Measurements from ENCODE around the gene CALB2. TPM values are rescaled to one million over a fixed set of nuclear protein-coding genes. Genes with fewer than 3 reads are reported as not detected.

CALB2 gene
- total RNA-seq, 1 experiment from 2014 or later, result 1.6 TPM

DNA sequence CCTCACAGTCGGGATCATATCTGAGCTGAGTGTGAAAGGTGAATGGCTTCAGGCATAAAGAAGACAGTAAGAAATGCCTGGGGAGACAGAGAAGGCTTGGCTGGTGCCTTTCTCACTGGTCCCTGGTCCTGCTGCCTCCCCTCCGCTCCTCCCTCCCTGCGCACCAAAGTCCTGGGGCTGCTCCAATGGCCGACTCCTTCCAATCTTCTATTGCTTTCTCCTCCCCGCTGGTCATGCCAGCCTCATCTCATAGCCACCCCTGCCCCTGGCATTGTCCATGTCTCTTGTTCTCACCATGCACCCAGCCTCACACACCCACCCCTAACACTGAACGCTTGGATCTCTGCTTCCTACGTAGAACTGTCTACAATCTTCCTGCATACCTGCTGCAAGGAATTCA is 65.3 kb downstream of the CALB2 start:
- ChIA-PET POLR2A (no interaction called here), CTCF (interaction anchor here (6.4 kb wide), 1 partner anchor 11 kb away, joined by 76 read pairs; no protein-coding TSS in a partner anchor)
- Mint-ChIP-seq H3K9me3 (no peaks in the 10 kb centered on the region), H3K4me1 (peaks cover 16% of the 10 kb centered on the region), H3K4me3 (no peak overlapping the region), H3K27ac (no peak overlapping the region), H3K36me3 (no peaks in the 10 kb centered on the region), H3K27me3 (ENCODE audit: low read depth) (peaks cover 44% of the 10 kb centered on the region)
- TF ChIP-seq GABPB1 (CRISPR knock-in tag; IDR thresholded peaks at IDR 0.05), result no peak
- no peak for TF ChIP-seq HMGA2 (CRISPR knock-in tag; IDR thresholded peaks at IDR 0.05)
- TF ChIP-seq GTF2I (CRISPR knock-in tag; conservative IDR thresholded peaks at IDR 0.05), result no peak
- TF ChIP-seq ZNF396 (CRISPR knock-in tag; IDR thresholded peaks at IDR 0.05; ENCODE audit: borderline replicate concordance), result no peak
- TF ChIP-seq, protein P1, sequence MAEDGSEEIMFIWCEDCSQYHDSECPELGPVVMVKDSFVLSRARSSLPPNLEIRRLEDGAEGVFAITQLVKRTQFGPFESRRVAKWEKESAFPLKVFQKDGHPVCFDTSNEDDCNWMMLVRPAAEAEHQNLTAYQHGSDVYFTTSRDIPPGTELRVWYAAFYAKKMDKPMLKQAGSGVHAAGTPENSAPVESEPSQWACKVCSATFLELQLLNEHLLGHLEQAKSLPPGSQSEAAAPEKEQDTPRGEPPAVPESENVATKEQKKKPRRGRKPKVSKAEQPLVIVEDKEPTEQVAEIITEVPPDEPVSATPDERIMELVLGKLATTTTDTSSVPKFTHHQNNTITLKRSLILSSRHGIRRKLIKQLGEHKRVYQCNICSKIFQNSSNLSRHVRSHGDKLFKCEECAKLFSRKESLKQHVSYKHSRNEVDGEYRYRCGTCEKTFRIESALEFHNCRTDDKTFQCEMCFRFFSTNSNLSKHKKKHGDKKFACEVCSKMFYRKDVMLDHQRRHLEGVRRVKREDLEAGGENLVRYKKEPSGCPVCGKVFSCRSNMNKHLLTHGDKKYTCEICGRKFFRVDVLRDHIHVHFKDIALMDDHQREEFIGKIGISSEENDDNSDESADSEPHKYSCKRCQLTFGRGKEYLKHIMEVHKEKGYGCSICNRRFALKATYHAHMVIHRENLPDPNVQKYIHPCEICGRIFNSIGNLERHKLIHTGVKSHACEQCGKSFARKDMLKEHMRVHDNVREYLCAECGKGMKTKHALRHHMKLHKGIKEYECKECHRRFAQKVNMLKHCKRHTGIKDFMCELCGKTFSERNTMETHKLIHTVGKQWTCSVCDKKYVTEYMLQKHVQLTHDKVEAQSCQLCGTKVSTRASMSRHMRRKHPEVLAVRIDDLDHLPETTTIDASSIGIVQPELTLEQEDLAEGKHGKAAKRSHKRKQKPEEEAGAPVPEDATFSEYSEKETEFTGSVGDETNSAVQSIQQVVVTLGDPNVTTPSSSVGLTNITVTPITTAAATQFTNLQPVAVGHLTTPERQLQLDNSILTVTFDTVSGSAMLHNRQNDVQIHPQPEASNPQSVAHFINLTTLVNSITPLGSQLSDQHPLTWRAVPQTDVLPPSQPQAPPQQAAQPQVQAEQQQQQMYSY (CRISPR knock-in tag; IDR thresholded peaks at IDR 0.05), result no peak
- no peak for TF ChIP-seq IRF2 (CRISPR knock-in tag; IDR thresholded peaks at IDR 0.05; ENCODE audit: borderline replicate concordance, low read depth)
- no peak for TF ChIP-seq ZNF281 (CRISPR knock-in tag; IDR thresholded peaks at IDR 0.05)
- no peak for TF ChIP-seq SMAD4 (CRISPR knock-in tag; IDR thresholded peaks at IDR 0.05)
- no peak for TF ChIP-seq PREB (CRISPR knock-in tag; IDR thresholded peaks at IDR 0.05; ENCODE audit: borderline replicate concordance)
- TF ChIP-seq EMX1 (CRISPR knock-in tag; IDR thresholded peaks at IDR 0.05), result no peak
- TF ChIP-seq RORB (CRISPR knock-in tag; IDR thresholded peaks at IDR 0.05), result no peak
- no peak for TF ChIP-seq FOXJ3 (CRISPR knock-in tag; IDR thresholded peaks at IDR 0.05; ENCODE audit: borderline replicate concordance)
- no peak for TF ChIP-seq NR2C2 (CRISPR knock-in tag; IDR thresholded peaks at IDR 0.05)
- TF ChIP-seq FOXP1 (CRISPR knock-in tag; IDR thresholded peaks at IDR 0.05; ENCODE audit: borderline replicate concordance), result no peak
- TF ChIP-seq ZNF425 (CRISPR knock-in tag; conservative IDR thresholded peaks at IDR 0.05), result no peak
- TF ChIP-seq USF1 (CRISPR knock-in tag; IDR thresholded peaks at IDR 0.05), result no peak
- no peak for TF ChIP-seq ELF4 (CRISPR knock-in tag; IDR thresholded peaks at IDR 0.05; ENCODE audit: low read depth)
- TF ChIP-seq KAT7 (CRISPR knock-in tag; IDR thresholded peaks at IDR 0.05; ENCODE audit: borderline replicate concordance), result no peak
- ATAC-seq (no peak), DNase-seq (ENCODE audit: low spot score) (no peak)

All from WTC11 (cell line).